ENCODE measurements around the gene ADAMTS16. TPM values are rescaled to one million over a fixed set of nuclear protein-coding genes. Genes with fewer than 3 reads are reported as not detected.

The ADAMTS16 gene
- total RNA-seq, 4 donors from 2014 or later = 0.27 to 0.94 TPM; not detected in 2

DNA sequence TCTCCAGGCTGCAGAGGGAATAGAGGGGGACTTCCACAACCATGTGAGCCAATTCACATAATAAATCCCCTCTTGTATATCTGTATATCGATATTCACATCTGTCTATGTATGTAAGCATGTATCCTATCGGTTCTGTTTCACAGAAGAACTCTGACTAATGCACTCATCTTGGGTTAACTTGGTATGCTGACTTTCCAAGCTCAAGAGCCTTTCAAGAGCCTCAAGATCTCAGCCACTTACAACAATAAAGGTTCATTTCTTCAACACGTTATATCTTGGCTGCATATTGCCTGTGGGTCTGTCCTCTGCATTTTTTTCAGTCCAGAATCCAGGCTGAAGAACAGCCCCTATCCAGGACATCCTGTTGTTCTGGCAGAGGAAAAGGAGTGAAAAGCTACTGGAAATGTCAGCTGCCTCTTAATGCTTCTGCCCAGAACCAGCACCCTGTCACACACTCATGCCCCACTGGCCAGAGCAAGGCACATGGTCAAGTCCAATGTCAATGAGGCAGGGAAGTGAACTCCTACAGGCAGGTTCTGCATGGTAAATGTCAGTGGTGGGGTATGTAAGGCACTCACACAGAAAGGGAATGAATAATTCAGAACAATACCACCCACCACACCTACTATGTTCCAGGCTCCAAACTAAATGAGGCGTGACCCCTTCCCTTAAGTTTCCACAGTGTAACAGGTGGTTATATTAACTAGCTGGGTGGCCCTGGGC, 190.8 kb downstream of the ADAMTS16 start:
- Histone ChIP-seq H3K27me3 (no peaks in the 10 kb centered on the region), H3K36me3 (no peaks in the 10 kb centered on the region), H3K4me1 (no peaks in the 10 kb centered on the region), H3K4me3 (no peak overlapping the region), H3K27ac (no peak overlapping the region), H3K9me3 (no peaks in the 10 kb centered on the region)
- WGBS, 2 donors (ENCODE audit: low coverage in 1 of 2) = 61 to 87% methylated on average over 4 of the region's 4 CpGs
- no peak for TF ChIP-seq EP300 (IDR thresholded peaks at IDR 0.05)
- TF ChIP-seq POLR2AphosphoS5 (IDR thresholded peaks at IDR 0.05) = no peak
- TF ChIP-seq, protein P1, sequence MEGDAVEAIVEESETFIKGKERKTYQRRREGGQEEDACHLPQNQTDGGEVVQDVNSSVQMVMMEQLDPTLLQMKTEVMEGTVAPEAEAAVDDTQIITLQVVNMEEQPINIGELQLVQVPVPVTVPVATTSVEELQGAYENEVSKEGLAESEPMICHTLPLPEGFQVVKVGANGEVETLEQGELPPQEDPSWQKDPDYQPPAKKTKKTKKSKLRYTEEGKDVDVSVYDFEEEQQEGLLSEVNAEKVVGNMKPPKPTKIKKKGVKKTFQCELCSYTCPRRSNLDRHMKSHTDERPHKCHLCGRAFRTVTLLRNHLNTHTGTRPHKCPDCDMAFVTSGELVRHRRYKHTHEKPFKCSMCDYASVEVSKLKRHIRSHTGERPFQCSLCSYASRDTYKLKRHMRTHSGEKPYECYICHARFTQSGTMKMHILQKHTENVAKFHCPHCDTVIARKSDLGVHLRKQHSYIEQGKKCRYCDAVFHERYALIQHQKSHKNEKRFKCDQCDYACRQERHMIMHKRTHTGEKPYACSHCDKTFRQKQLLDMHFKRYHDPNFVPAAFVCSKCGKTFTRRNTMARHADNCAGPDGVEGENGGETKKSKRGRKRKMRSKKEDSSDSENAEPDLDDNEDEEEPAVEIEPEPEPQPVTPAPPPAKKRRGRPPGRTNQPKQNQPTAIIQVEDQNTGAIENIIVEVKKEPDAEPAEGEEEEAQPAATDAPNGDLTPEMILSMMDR (IDR thresholded peaks at IDR 0.05) = no peak
- no peak for TF ChIP-seq POLR2A (IDR thresholded peaks at IDR 0.05)
- no peak for ATAC-seq

DNA sequence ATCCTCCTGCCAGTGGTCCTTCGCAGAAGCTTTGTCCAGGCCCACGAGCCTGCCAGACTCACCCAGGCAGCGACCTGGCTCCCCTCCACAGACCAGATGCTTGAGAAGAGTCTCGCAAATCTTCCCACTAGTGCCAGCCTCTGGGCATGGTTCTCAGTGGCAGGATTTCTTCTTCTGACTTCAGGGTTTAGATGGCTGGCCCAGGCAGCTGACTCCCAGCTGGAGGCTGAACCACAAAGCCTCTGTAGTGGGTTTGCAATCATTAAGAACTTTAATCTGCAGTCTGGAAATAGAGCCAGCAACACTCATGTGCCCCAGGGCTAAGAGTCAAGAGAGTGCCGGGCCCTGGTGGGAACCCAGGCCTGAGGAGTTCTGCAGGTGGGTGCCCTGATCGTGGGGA, 191.7 kb downstream of the ADAMTS16 start:
- H3K27me3 ChIP-seq = no peaks in the 10 kb centered on the region
- TF ChIP-seq POLR2AphosphoS5 (IDR thresholded peaks at IDR 0.05) (no peak), EP300 (IDR thresholded peaks at IDR 0.05) (no peak), POLR2A (IDR thresholded peaks at IDR 0.05) (no peak)
- TF ChIP-seq, protein P1 (IDR thresholded peaks at IDR 0.05) = no peak
- no peak for ATAC-seq
- H3K4me1 ChIP-seq = no peaks in the 10 kb centered on the region
- H3K36me3 ChIP-seq = no peaks in the 10 kb centered on the region
- no peak overlapping the region for H3K27ac ChIP-seq
- 93% methylated on average over 2 of the region's 6 CpGs; no CpG with 5 or more reads in 1 of the 2 donors for WGBS, 2 donors (ENCODE audit: low coverage in 1 of 2)
- no peak overlapping the region for H3K4me3 ChIP-seq
- H3K9me3 ChIP-seq = no peaks in the 10 kb centered on the region

DNA sequence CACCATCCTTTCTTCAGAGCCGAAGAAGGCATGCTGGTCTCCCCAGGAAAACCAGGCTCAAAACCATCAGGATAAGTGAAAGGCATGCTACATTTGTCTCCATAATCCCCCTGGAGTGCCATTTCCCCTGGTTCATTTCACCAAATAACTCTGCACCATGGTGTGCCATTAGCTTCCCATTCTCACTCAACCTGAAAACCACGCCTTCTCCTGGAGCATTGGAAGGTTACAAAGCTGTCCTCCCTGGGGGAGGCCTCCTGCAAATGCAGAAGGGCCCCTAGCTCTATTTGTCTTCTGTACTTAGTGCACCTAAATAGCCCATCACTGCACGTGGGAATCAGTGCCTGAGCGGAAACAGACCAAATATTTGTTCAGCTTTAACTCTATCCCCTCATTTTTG, 192.2 kb downstream of the ADAMTS16 start:
- no peaks in the 10 kb centered on the region for H3K4me1 ChIP-seq
- H3K9me3 ChIP-seq = no peaks in the 10 kb centered on the region
- ATAC-seq = no peak
- no peaks in the 10 kb centered on the region for H3K27me3 ChIP-seq
- no peak overlapping the region for H3K27ac ChIP-seq
- WGBS, 2 donors (ENCODE audit: low coverage in 1 of 2) = 65 to 71% methylated on average over 3 to 4 of the region's 4 CpGs
- no peaks in the 10 kb centered on the region for H3K36me3 ChIP-seq
- H3K4me3 ChIP-seq = no peak overlapping the region
- TF ChIP-seq POLR2AphosphoS5 (IDR thresholded peaks at IDR 0.05) (no peak), POLR2A (IDR thresholded peaks at IDR 0.05) (no peak), EP300 (IDR thresholded peaks at IDR 0.05) (no peak)
- TF ChIP-seq, protein P1 (IDR thresholded peaks at IDR 0.05) = no peak

DNA sequence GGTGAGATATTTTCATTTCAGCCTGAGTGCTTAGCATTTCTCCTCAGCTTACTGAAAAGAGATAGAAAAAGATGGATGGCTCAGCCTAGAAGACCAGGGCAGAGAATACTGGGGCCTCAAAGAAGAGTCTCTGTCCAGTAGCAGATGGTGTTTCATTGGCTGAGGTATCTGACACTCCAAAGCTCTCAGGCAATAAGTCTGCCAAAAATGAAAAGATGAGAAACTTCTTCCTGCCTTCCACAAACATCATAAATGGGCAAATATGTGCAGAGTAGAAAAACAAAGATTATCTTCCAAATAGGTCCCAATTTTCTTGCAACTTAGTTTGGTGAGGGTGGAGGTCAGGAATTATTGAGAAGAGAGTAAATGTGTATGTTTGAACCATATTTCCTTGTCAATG, 195.0 kb downstream of the ADAMTS16 start:
- no peak for ATAC-seq
- Histone ChIP-seq H3K27me3 (no peaks in the 10 kb centered on the region), H3K27ac (no peak overlapping the region), H3K36me3 (no peaks in the 10 kb centered on the region), H3K9me3 (no peaks in the 10 kb centered on the region), H3K4me1 (no peaks in the 10 kb centered on the region), H3K4me3 (no peak overlapping the region)
- TF ChIP-seq POLR2A (IDR thresholded peaks at IDR 0.05) (no peak), POLR2AphosphoS5 (IDR thresholded peaks at IDR 0.05) (no peak), EP300 (IDR thresholded peaks at IDR 0.05) (no peak)
- TF ChIP-seq, protein P1 (IDR thresholded peaks at IDR 0.05) = no peak

DNA sequence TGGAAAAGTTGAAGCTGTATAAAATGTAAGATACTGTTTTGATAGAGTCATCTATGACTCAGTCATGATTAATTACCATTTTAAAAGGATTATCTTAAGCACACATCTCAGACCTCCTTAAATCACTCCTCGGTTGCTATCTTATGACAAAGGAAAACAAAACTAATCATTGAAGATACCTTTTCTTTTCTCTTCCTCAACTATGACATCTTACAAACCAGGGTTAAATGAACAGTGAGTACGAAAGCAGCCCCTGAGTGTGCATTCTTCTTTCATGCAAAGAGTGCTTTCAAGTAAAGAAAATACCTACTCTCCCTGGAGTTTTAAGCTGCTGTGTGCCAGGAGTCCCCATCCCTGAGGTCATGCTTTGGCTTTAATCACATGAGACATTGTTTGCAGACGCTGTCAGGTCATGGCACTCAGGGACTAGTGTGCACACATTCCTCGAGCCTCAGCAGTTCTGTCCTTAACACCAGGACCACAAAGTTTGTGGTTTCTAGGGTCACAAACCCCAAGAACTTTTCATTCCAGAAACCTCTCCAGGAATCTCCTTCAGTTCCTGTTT, 195.7 kb downstream of the ADAMTS16 start:
- TF ChIP-seq, protein P1 (IDR thresholded peaks at IDR 0.05) = no peak
- TF ChIP-seq POLR2A (IDR thresholded peaks at IDR 0.05) = no peak
- Histone ChIP-seq H3K4me1 (peaks cover 0 to 4% (median 0%) of the 10 kb centered on the region in 3 donors), H3K4me3 (no peak overlapping the region), H3K27me3 (no peaks in the 10 kb centered on the region), H3K9me3 (no peaks in the 10 kb centered on the region), H3K36me3 (no peaks in the 10 kb centered on the region), H3K27ac (no peak overlapping the region)
- 24 to 33% methylated on average over 2 to 4 of the region's 4 CpGs for WGBS, 2 donors (ENCODE audit: low coverage in 1 of 2)
- ATAC-seq = no peak
